A549 (cell line): ENCODE results near the gene SLCO4C1. TPM values are rescaled to one million over a fixed set of nuclear protein-coding genes. Genes with fewer than 3 reads are reported as not detected.

Source experiments
- ATAC-seq, 2 experiments: fragments of 200-7000 bp in 1 of 2; fragments of >200 bp in 1 of 2; cut with Nextera tagmentation in 1 of 2; cut with Tn5 transposase in 1 of 2; 3 replicates each; pipeline versions ENCODE4 v1.8.0 to v1.9.1; 2018 to 2020; ENCODE audit warnings: mild to moderate bottlenecking in 1 of 2, moderate library complexity in 1 of 2
- CTCF ChIA-PET: fragments of 300-600 bp; sonication (Branson Sonifier 250); formaldehyde crosslinking; extraction: SDS; loops from one replicate; lab custom pipeline; 2021; ENCODE audit warnings: antibody characterized with exemption, inconsistent platforms; lab: Yijun Ruan, JAX
- POLR2A ChIA-PET: fragments of 350-600 bp; formaldehyde crosslinking; extraction: SDS; loops from one replicate; lab custom pipeline; 2021; ENCODE audit warnings: antibody characterized with exemption, inconsistent platforms; lab: Yijun Ruan, JAX
- DNase-seq, 2 experiments: peaks; one replicate each; pipeline versions ENCODE4 v3.0.0 to v3.0.0-alpha.2; 2011 to 2016; ENCODE audit warnings: low read depth in 1 of 2, low spot score in 1 of 2
- FAIRE-seq: peaks from 2 replicates; lab custom pipeline; 2011; peaks lifted over from hg19 to GRCh38; lab: Jason Lieb, UNC
- H3K27ac ChIP-seq, 2 experiments: fragments of >200 bp; sonication (Bioruptor Twin); formaldehyde crosslinking; 3 replicates each; pipeline ENCODE4 v1.5.1; 2016 to 2017
- H3K4me1 ChIP-seq: fragments of >200 bp; sonication (Bioruptor Twin); formaldehyde crosslinking; 3 replicates; pipeline ENCODE4 v1.6.1; 2016
- H3K4me2 ChIP-seq: fragments of >200 bp; sonication (Bioruptor Twin); formaldehyde crosslinking; 3 replicates; pipeline ENCODE4 v1.6.1; 2016
- H3K4me3 ChIP-seq: fragments of >200 bp; sonication (Bioruptor Twin); formaldehyde crosslinking; 3 replicates; pipeline ENCODE4 v1.5.1; 2016
- H3K9me3 ChIP-seq: fragments of >200 bp; sonication (Bioruptor Twin); formaldehyde crosslinking; 3 replicates; pipeline ENCODE4 v1.6.1; 2016
- ATOH8 ChIP-seq: fragments of 250-450 bp; sonication (Bioruptor Pico); IDR thresholded peaks from 2 replicates; pipeline ENCODE4 v1.5.0; 2020; ENCODE audit warnings: low read depth, mild to moderate bottlenecking, moderate library complexity
- BCL3 ChIP-seq: fragments of >200 bp; sonication (Bioruptor Twin); formaldehyde crosslinking; IDR thresholded peaks from 3 replicates; pipeline ENCODE4 v1.6.1; 2016
- BHLHE40 ChIP-seq: IDR thresholded peaks from 2 replicates; pipeline ENCODE4 v1.6.1; 2012; ENCODE audit warnings: low read depth, low read length, inconsistent platforms
- CHD2 ChIP-seq: fragments of 150-350 bp; IDR thresholded peaks from 2 replicates; pipeline ENCODE4 v1.6.1; 2014; ENCODE audit warnings: low read length; ENCODE audit not compliant: partially characterized antibody
- EHF ChIP-seq: fragments of 250-450 bp; sonication (Bioruptor Pico); IDR thresholded peaks from 2 replicates; pipeline ENCODE4 v1.5.0; 2020; ENCODE audit warnings: mild to moderate bottlenecking
- EP300 ChIP-seq, 2 experiments: fragments of >200 bp; sonication (Bioruptor Twin); formaldehyde crosslinking; IDR thresholded peaks; 2 replicates in 1 of 2; 3 replicates in 1 of 2; pipeline ENCODE4 v1.6.1; 2016 to 2017
- ESRRA ChIP-seq: fragments of 150-350 bp; IDR thresholded peaks from 2 replicates; pipeline ENCODE4 v1.6.1; 2014; ENCODE audit warnings: mild to moderate bottlenecking, low read length, borderline replicate concordance
- GATA3 ChIP-seq: IDR thresholded peaks from 2 replicates; pipeline ENCODE4 v1.6.1; 2012; ENCODE audit warnings: borderline replicate concordance
- JUN ChIP-seq, 2 experiments: fragments of >200 bp; sonication (Bioruptor Twin); formaldehyde crosslinking; IDR thresholded peaks; 2 replicates in 1 of 2; 3 replicates in 1 of 2; pipeline ENCODE4 v1.6.1; 2016 to 2017
- JUNB ChIP-seq: fragments of >200 bp; sonication (Bioruptor Twin); formaldehyde crosslinking; IDR thresholded peaks from 2 replicates; pipeline ENCODE4 v1.6.1; 2016
- KDM1A ChIP-seq: fragments of 200-600 bp; sonication (generic); IDR thresholded peaks from 2 replicates; pipeline ENCODE4 v1.6.1; 2016; ENCODE audit warnings: low read depth, mild to moderate bottlenecking
- MAFK ChIP-seq: fragments of 450-650 bp; IDR thresholded peaks from 2 replicates; pipeline ENCODE4 v1.6.1; 2014; ENCODE audit not compliant: partially characterized antibody
- MYC ChIP-seq: IDR thresholded peaks from 2 replicates; pipeline ENCODE4 v1.6.1; 2012; ENCODE audit warnings: mild to moderate bottlenecking, inconsistent platforms, low read length, improper control_type of control experiment, borderline replicate concordance
- POLR2A ChIP-seq: IDR thresholded peaks from 2 replicates; pipeline ENCODE4 v1.6.1; 2012; ENCODE audit warnings: mild to moderate bottlenecking, low read length
- POLR2AphosphoS2 ChIP-seq: conservative IDR thresholded peaks from 2 replicates; pipeline ENCODE4 v1.6.1; 2012; ENCODE audit warnings: low read length, improper control_type of control experiment, inconsistent platforms
- RARB ChIP-seq: fragments of 250-450 bp; sonication (Bioruptor Pico); IDR thresholded peaks from 2 replicates; pipeline ENCODE4 v1.8.0; 2021; ENCODE audit warnings: mild to moderate bottlenecking, moderate library complexity
- RCOR1 ChIP-seq: fragments of 150-350 bp; IDR thresholded peaks from 2 replicates; pipeline ENCODE4 v1.6.1; 2014; ENCODE audit warnings: antibody characterized with exemption, low read length, low read depth
- REST ChIP-seq: fragments of 200-600 bp; sonication (generic); IDR thresholded peaks from 2 replicates; pipeline ENCODE4 v1.6.1; 2016; ENCODE audit warnings: antibody characterized with exemption, mild to moderate bottlenecking, moderate library complexity
- RFX5 ChIP-seq: fragments of 450-650 bp; IDR thresholded peaks from 2 replicates; pipeline ENCODE4 v1.7.1; 2014; ENCODE audit warnings: antibody characterized with exemption, mild to moderate bottlenecking, moderate library complexity
- USF2 ChIP-seq: fragments of 450-650 bp; IDR thresholded peaks from 2 replicates; pipeline ENCODE4 v1.6.1; 2014; ENCODE audit warnings: antibody characterized with exemption
- ZC3H11A ChIP-seq: fragments of 450-650 bp; IDR thresholded peaks from 2 replicates; pipeline ENCODE4 v1.6.1; 2014; ENCODE audit warnings: antibody characterized with exemption, mild to moderate bottlenecking
- ZFP36 ChIP-seq: fragments of 450-650 bp; IDR thresholded peaks from 2 replicates; pipeline ENCODE4 v1.6.1; 2014; ENCODE audit warnings: borderline replicate concordance; ENCODE audit not compliant: partially characterized antibody
- WGBS: methylation state at CpG from one replicate; pipeline ENCODE4 v1.1.6; 2017; ENCODE audit errors: missing lambda C conversion rate; 5-methylcytosine and 5-hydroxymethylcytosine counted together
- polyA plus RNA-seq, 4 experiments: library from polyadenylated mRNA; depleted of rRNA in 3 of 4; stranded (reverse); fragments of >200 nt; fragmentation: RNase III in 1 of 4; extraction: RNeasy Plus Mini Kit Qiagen cat#74134 plus additional on column Dnase treatment in 1 of 4; gene quantifications; 2 replicates in 3 of 4; 3 replicates in 1 of 4; pipeline ENCODE4 v1.2.3, GENCODE V29; 2011 to 2017

SLCO4C1 gene
- polyA plus RNA-seq, 2 of the 4 experiments (the other 2 are of a cell fraction): 0.06 to 0.10 TPM

GRCh38 chr5:102216678-102217077 is 79.4 kb downstream of the SLCO4C1 start:
- FAIRE-seq: no peak
- 9% methylated on average over 4 of the region's 4 CpGs for WGBS
- no peak for ATAC-seq
- H3K9me3 ChIP-seq: no peaks in the 10 kb centered on the region
- POLR2A ChIA-PET: no interaction called here
- CTCF ChIA-PET: no interaction called here
- no peak overlapping the region for H3K4me2 ChIP-seq
- H3K27ac ChIP-seq: no peak overlapping the region
- DNase-seq: no peak
- no peak overlapping the region for H3K4me3 ChIP-seq
- H3K4me1 ChIP-seq: no peaks in the 10 kb centered on the region
- TF ChIP-seq RARB: no peak
- no peak for TF ChIP-seq USF2
- TF ChIP-seq BHLHE40: no peak
- no peak for TF ChIP-seq JUNB
- no peak for TF ChIP-seq CHD2
- no peak for TF ChIP-seq ATOH8 (CRISPR knock-in tag)
- TF ChIP-seq EP300 (IDR thresholded peaks at IDR 0.05): no peak
- no peak for TF ChIP-seq ZC3H11A
- no peak for TF ChIP-seq POLR2A
- TF ChIP-seq JUN (IDR thresholded peaks at IDR 0.05): no peak
- no peak for TF ChIP-seq RFX5
- TF ChIP-seq, all 56 proteins: peak for 0

- no peak for DNase-seq
- no peak for ATAC-seq
- Histone ChIP-seq H3K9me3 (no peaks in the 10 kb centered on the region), H3K27ac (no peak overlapping the region), H3K4me3 (no peak overlapping the region), H3K4me2 (no peak overlapping the region), H3K4me1 (no peaks in the 10 kb centered on the region)
- whole genome bisulfite sequencing: 50% methylated on average over 1 of the region's 1 CpG
- POLR2A ChIA-PET: no interaction called here
- no peak for TF ChIP-seq GATA3
- no peak for TF ChIP-seq ZFP36
- no peak for TF ChIP-seq ATOH8 (CRISPR knock-in tag)
- TF ChIP-seq POLR2AphosphoS2: no peak
- TF ChIP-seq ESRRA: no peak
- TF ChIP-seq MAFK: no peak
- no peak for TF ChIP-seq EHF (CRISPR knock-in tag)
- TF ChIP-seq KDM1A: no peak
- TF ChIP-seq REST: no peak
- TF ChIP-seq POLR2A: no peak
- no peak for TF ChIP-seq MYC
- TF ChIP-seq RCOR1: no peak
- TF ChIP-seq CHD2: no peak
- TF ChIP-seq BCL3: no peak
- no peak for FAIRE-seq
- CTCF ChIA-PET: no interaction called here
Observed at GRCh38 chr5:102211165-102211564, 84.9 kb downstream of the SLCO4C1 start.
